DMS153 treated with DMSO at 0.1 percent for 48 hours (cell line): ENCODE results near the gene CD2BP2.

ENCODE experiments used
- DNase-seq: peaks from one replicate; lab custom pipeline; 2025; ENCODE audit not compliant: unreplicated experiment; lab: John Stamatoyannopoulos, UW

The CD2BP2 gene

GRCh38 chr16:30379158-30379783, 24.2 kb upstream of the CD2BP2 start:
- no peak for DNase-seq

- peak; percentile 84 for DNase-seq
These were observed 23.4 kb upstream of the CD2BP2 start for GRCh38 chr16:30378236-30379157.

- peak; percentile 73 for DNase-seq
These were observed 22.7 kb upstream of the CD2BP2 start for GRCh38 chr16:30377812-30378235.

- DNase-seq = no peak
These were observed 22.1 kb upstream of the CD2BP2 start for GRCh38 chr16:30377050-30377811.

- no peak for DNase-seq
These were observed 21.4 kb upstream of the CD2BP2 start for GRCh38 chr16:30376461-30376902.

GRCh38 chr16:30375864-30376263, 20.8 kb upstream of the CD2BP2 start:
- DNase-seq = no peak

- no peak for DNase-seq
These were observed 19.4 kb upstream of the CD2BP2 start, which contains the start of gene MYL11 for GRCh38 chr16:30374538-30374937. TSS of gene MYL11 (plus strand) at chr16:30374802. CDS start at chr16:30374858, 56 bp downstream.

GRCh38 chr16:30372725-30373124, 17.6 kb upstream of the CD2BP2 start:
- no peak for DNase-seq

GRCh38 chr16:30372038-30372712, 17.1 kb upstream of the CD2BP2 start:
- DNase-seq = no peak

- no peak for DNase-seq
These were observed 16.2 kb upstream of the CD2BP2 start for GRCh38 chr16:30371248-30371816.

- DNase-seq = peak; percentile 100
These were observed 15.5 kb upstream of the CD2BP2 start, which contains the start of gene TBC1D10B for GRCh38 chr16:30370456-30371247. TSS of gene TBC1D10B (minus strand) at chr16:30370494. CDS start at chr16:30370183, 311 bp downstream.

- DNase-seq = no peak
These were observed 14.9 kb upstream of the CD2BP2 start for GRCh38 chr16:30369938-30370455.

GRCh38 chr16:30369091-30369937, 14.2 kb upstream of the CD2BP2 start:
- DNase-seq = no peak

- no peak for DNase-seq
These were observed 13.6 kb upstream of the CD2BP2 start for GRCh38 chr16:30368792-30369090.

GRCh38 chr16:30368122-30368791, 13.1 kb upstream of the CD2BP2 start:
- no peak for DNase-seq

- DNase-seq = no peak
These were observed 12.4 kb upstream of the CD2BP2 start for GRCh38 chr16:30367349-30368009.

- no peak for DNase-seq
These were observed 11.4 kb upstream of the CD2BP2 start for GRCh38 chr16:30366511-30366910.
